Cardiac fibroblast (primary cell): ENCODE results near the gene MRPL10.

Experiments used
- DNase-seq, 2 donors: peaks; one replicate each; pipeline versions ENCODE4 v3.0.0 to v3.0.0-alpha.2; 2010; ENCODE audit warnings: low read depth in 2 of 2
- H3K4me3 ChIP-seq, 2 donors: replicated peaks in 1 of 2; 1 replicate in 1 of 2; 2 replicates in 1 of 2; pipeline ENCODE4 v1.5.1; 2011; ENCODE audit warnings: low read depth in 2 of 2, low read length in 2 of 2, mild to moderate bottlenecking in 2 of 2, moderate library complexity in 1 of 2
- CTCF ChIP-seq: IDR thresholded peaks from one replicate; pipeline ENCODE4 v1.5.1; 2011; ENCODE audit warnings: low read depth, mild to moderate bottlenecking, low read length, inconsistent platforms

The MRPL10 gene

DNA sequence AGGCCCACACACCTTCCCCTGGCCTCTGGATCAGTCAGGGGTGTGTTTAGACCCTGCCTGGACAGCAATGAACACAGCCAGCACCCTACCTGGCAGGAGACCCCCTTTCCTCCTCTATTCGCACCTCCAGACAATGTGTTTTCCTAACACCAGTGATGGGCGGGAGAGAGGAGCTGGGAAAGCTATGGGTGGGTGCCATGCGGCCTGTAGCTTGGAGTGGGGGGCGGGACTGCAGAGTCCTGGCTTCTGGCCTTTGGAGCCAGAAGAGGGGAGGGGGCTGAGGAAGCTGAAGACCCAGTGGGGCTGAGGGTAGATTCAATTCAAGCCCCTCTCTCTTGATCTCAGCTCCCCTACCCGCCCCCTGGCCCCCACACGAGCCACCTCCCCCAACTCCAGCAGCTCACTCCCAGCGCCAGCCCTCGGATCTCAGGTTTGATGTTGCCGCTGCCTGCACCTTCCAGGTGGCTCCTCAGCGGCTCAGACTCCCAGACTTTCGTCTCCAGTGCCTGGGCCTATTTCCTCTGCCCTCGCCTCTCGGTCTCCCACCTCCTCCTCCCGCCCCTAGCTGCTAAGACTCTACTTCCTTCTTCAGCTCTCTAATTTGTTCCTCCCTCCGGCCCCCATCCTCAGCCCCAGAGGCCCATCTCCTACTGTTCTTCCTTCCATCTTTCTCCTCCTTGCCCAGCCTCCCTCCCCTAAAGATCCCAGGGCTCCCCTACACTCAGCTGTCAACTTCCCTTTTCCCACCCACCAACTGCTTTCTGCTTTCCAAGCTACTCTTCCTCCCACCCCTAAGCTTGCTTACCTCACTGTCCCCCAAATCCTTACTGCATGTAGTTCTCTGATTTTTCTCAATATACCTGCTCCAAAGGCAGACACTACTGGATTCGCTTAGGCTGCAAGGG is 26.5 kb upstream of the MRPL10 start:
- no peak for DNase-seq
- no peak for TF ChIP-seq CTCF
- H3K4me3 ChIP-seq: no peak overlapping the region

- TF ChIP-seq CTCF: no peak
These were observed 25.5 kb upstream of the MRPL10 start for GRCh38 chr17:47856830-47857229.

GRCh38 chr17:47855737-47856136 is 24.4 kb upstream of the MRPL10 start:
- DNase-seq: peak in 1 of 2 donors; percentile 39
- no peak overlapping the region for H3K4me3 ChIP-seq

More at GRCh38 chr17:47856830-47857229, 25.5 kb upstream of the MRPL10 start:
- no peak for DNase-seq
- H3K4me3 ChIP-seq: no peak overlapping the region

DNA sequence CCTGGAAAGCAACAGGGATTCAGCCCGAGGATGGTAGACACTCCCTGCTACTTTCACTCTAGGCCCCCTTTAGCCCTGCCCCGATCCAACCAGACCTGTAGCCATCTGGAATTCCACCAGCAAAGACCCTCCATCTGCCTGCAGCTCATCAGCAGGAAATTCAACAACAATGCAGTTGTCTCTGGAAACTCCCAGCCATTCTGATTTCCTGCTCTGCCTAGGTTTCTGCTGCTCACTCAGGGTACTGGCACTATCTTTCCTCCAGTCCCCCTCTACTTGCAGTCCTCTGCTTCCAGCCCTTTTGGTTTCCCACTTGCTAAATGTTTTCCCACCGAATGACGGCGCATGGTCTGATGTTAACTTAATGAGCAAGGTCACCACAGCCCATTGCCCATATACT is 22.3 kb upstream of the MRPL10 start:
- H3K4me3 ChIP-seq: no peak overlapping the region
- DNase-seq: no peak
- TF ChIP-seq CTCF: no peak

More at GRCh38 chr17:47855737-47856136, 24.4 kb upstream of the MRPL10 start:
- TF ChIP-seq CTCF: no peak

DNA sequence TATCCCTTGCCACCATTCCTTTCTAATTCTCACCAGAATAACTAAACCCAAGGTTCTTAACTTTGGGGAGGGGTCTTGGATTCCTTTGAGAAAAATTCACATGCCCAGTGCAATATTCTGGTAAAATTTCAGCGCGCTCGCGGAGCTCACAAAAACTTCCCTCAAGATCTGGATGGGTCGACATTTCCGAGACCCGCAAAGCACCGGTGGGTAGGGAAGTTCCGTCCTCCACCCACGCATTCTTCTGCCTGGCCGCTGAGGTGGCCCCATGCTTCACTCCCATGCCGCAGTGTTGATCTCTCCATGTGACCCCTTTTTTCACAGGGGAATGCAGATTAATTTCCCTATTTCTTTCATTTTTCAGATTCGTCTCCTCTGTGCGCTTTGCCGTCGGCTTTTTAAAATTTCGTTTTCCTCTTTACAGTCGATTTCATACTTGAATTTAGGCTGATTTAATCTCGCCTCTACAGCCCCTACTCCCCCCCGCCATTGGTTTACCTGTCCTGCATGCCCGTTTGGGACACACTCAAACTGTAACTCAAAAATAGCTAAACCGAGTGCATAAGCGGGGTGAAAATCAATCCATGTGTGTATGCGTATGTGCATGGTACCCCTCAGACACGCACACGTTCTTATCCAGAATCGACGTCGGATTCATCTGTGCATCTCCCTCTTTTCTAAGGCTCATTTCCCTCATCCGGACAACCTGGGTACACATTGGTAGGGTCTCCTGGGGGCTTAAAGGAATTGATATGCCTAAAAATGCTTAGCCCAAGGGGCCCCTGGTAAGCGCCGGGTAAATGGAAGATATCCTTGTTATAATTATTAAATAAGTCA is 21.0 kb upstream of the MRPL10 start:
- no peak for TF ChIP-seq CTCF
- DNase-seq: no peak
- no peak overlapping the region for H3K4me3 ChIP-seq

GRCh38 chr17:47851764-47852112 is 20.4 kb upstream of the MRPL10 start:
- H3K4me3 ChIP-seq: no peak overlapping the region
- no peak for TF ChIP-seq CTCF
- DNase-seq: no peak
